GM12878 (cell line): Measurements from ENCODE around the gene PPP1R13L. TPM values are rescaled to one million over a fixed set of nuclear protein-coding genes. Genes with fewer than 3 reads are reported as not detected.
A peak's percentile ranks its signal among the peaks of the same experiment; 100 is the strongest.

Experiments
- ATAC-seq: fragments of 200-7000 bp; cut with Tn5 transposase; 3 replicates; pipeline ENCODE4 v1.9.1; 2020; ENCODE audit warnings: mild to moderate bottlenecking, moderate library complexity
- BruUV-seq: library from RNA; stranded (reverse); fragments of 400-500 nt; replicated peaks from 2 replicates; lab custom pipeline; 2021; lab: Mats Ljungman, UMichigan
- CTCF ChIA-PET: fragments of 300-600 bp; sonication (Branson Sonifier 250); formaldehyde crosslinking; extraction: SDS; loops from one replicate; lab custom pipeline; 2021; ENCODE audit warnings: inconsistent platforms; lab: Yijun Ruan, JAX
- POLR2A ChIA-PET: fragments of 350-600 bp; formaldehyde crosslinking; extraction: SDS; loops from one replicate; lab custom pipeline; 2021; ENCODE audit warnings: inconsistent platforms; lab: Charles Lee
- RAD21 ChIA-PET: fragments of 300-600 bp; sonication (Branson Sonifier 250); formaldehyde crosslinking; loops from one replicate; lab custom pipeline; 2023; ENCODE audit warnings: antibody characterized with exemption; ENCODE audit not compliant: unreplicated experiment; lab: Charles Lee
- SMC1A ChIA-PET: fragments of 300-600 bp; sonication (Branson Sonifier 250); formaldehyde crosslinking; loops from one replicate; lab custom pipeline; 2023; ENCODE audit not compliant: unreplicated experiment, uncharacterized antibody; lab: Charles Lee
- DNase-seq: peaks from one replicate; pipeline ENCODE4 v3.0.0-alpha.2; 2011; ENCODE audit warnings: low read depth, low spot score
- FAIRE-seq: peaks from 3 replicates; lab custom pipeline; 2011; peaks lifted over from hg19 to GRCh38; lab: Jason Lieb, UNC
- H2AFZ ChIP-seq: 2 replicates; pipeline ENCODE4 v1.6.0; 2011; ENCODE audit warnings: low read depth, low read length, control low read depth; ENCODE audit not compliant: control insufficient read depth
- H3K27ac ChIP-seq: 2 replicates; pipeline ENCODE4 v1.5.1; 2011; ENCODE audit warnings: control low read depth; ENCODE audit not compliant: control insufficient read depth, insufficient read depth
- H3K27me3 ChIP-seq, 2 experiments: replicated peaks in 1 of 2; 2 replicates each; pipeline versions ENCODE4 v1.6.0 to v1.6.1; 2011; ENCODE audit warnings: low read length in 1 of 2; ENCODE audit not compliant: control insufficient read depth in 2 of 2, insufficient read depth in 2 of 2
- H3K36me3 ChIP-seq, 2 experiments: 2 replicates each; pipeline ENCODE4 v1.5.1; 2011; ENCODE audit warnings: low read length in 1 of 2; ENCODE audit not compliant: control insufficient read depth in 2 of 2, insufficient read depth in 2 of 2
- H3K4me1 ChIP-seq: 2 replicates; pipeline ENCODE4 v1.6.1; 2011; ENCODE audit warnings: mild to moderate bottlenecking, low read length, moderate library complexity, mixed read lengths; ENCODE audit not compliant: control insufficient read depth, insufficient read depth
- H3K4me2 ChIP-seq: 2 replicates; pipeline ENCODE4 v1.6.0; 2011; ENCODE audit warnings: control low read depth; ENCODE audit not compliant: control insufficient read depth, insufficient read depth
- H3K4me3 ChIP-seq: fragments of 200-600 bp; sonication (generic); 2 replicates; pipeline ENCODE4 v1.5.1; 2016
- H3K79me2 ChIP-seq: 2 replicates; pipeline ENCODE4 v1.6.0; 2011; ENCODE audit warnings: low read length; ENCODE audit not compliant: control insufficient read depth, insufficient read depth
- H3K9ac ChIP-seq: 2 replicates; pipeline ENCODE4 v1.8.0; 2011; ENCODE audit warnings: low read length, control low read depth, mixed read lengths; ENCODE audit not compliant: control insufficient read depth, insufficient read depth
- H3K9me3 ChIP-seq: replicated peaks from 3 replicates; pipeline ENCODE4 v1.5.1; 2011; ENCODE audit warnings: mild to moderate bottlenecking, low read length; ENCODE audit not compliant: control insufficient read depth, insufficient read depth
- H4K20me1 ChIP-seq: 2 replicates; pipeline ENCODE4 v1.6.0; 2011; ENCODE audit not compliant: control insufficient read depth, insufficient read depth
- CBX3 ChIP-seq: fragments of 200-600 bp; sonication (generic); IDR thresholded peaks from 2 replicates; pipeline ENCODE4 v1.6.1; 2016; ENCODE audit warnings: low read depth, borderline replicate concordance
- CHD2 ChIP-seq: IDR thresholded peaks from 2 replicates; pipeline ENCODE4 v1.6.1; 2011; ENCODE audit warnings: low read depth, low read length, improper control_type of control experiment, borderline replicate concordance
- CHD4 ChIP-seq: fragments of 200-600 bp; sonication (generic); IDR thresholded peaks from 2 replicates; pipeline ENCODE4 v1.6.1; 2016; ENCODE audit warnings: mild to moderate bottlenecking
- FOXM1 ChIP-seq: IDR thresholded peaks from 2 replicates; pipeline ENCODE4 v1.6.1; 2012; ENCODE audit warnings: low read depth, mild to moderate bottlenecking, inconsistent platforms, low read length, moderate library complexity
- GABPA ChIP-seq: IDR thresholded peaks from 2 replicates; pipeline ENCODE4 v1.6.1; 2014; ENCODE audit warnings: antibody characterized with exemption, low read depth, mild to moderate bottlenecking, inconsistent platforms
- KAT2A ChIP-seq: conservative IDR thresholded peaks from 2 replicates; pipeline ENCODE4 v1.6.1; 2011; ENCODE audit warnings: low read depth, low read length; ENCODE audit not compliant: control insufficient read depth
- MTA3 ChIP-seq: IDR thresholded peaks from 2 replicates; pipeline ENCODE4 v1.6.1; 2012; ENCODE audit warnings: low read length, inconsistent platforms, borderline replicate concordance
- MYC ChIP-seq: IDR thresholded peaks from 2 replicates; pipeline ENCODE4 v1.6.1; 2011; ENCODE audit warnings: mild to moderate bottlenecking, low read length, moderate library complexity, inconsistent platforms; ENCODE audit not compliant: insufficient read depth, insufficient replicate concordance, insufficient read length, severe bottlenecking
- POLR2AphosphoS5 ChIP-seq: IDR thresholded peaks from 2 replicates; pipeline ENCODE4 v1.6.1; 2011; ENCODE audit warnings: mild to moderate bottlenecking, low read length, inconsistent platforms
- RCOR1 ChIP-seq: conservative IDR thresholded peaks from 2 replicates; pipeline ENCODE4 v1.6.1; 2012; ENCODE audit warnings: low read depth, low read length, improper control_type of control experiment
- RFX5 ChIP-seq: IDR thresholded peaks from 2 replicates; pipeline ENCODE4 v1.6.1; 2011; ENCODE audit warnings: low read depth, low read length, improper control_type of control experiment
- SPI1 ChIP-seq: IDR thresholded peaks from 2 replicates; pipeline ENCODE4 v1.6.1; 2011; ENCODE audit warnings: low read depth, mild to moderate bottlenecking, low read length, moderate library complexity, borderline replicate concordance; ENCODE audit not compliant: insufficient read depth
- TCF3 ChIP-seq: IDR thresholded peaks from 2 replicates; pipeline ENCODE4 v1.6.1; 2012; ENCODE audit warnings: low read depth, mild to moderate bottlenecking, low read length, borderline replicate concordance; ENCODE audit not compliant: insufficient read depth
- ZSCAN29 ChIP-seq: fragments of 450-650 bp; IDR thresholded peaks from 2 replicates; pipeline ENCODE4 v1.6.1; 2017; ENCODE audit warnings: mild to moderate bottlenecking, moderate library complexity
- WGBS: methylation state at CpG from one replicate; pipeline ENCODE4 v1.1.6; 2016; ENCODE audit warnings: low lambda C conversion rate; ENCODE audit not compliant: insufficient replicate concordance, insufficient coverage; ENCODE audit errors: missing lambda C conversion rate; 5-methylcytosine and 5-hydroxymethylcytosine counted together
- in situ Hi-C: fragments of 300-500 bp; cut with MboI; formaldehyde crosslinking; loops from 9 replicates; pipeline ENCODE4 v1.14.3; 2018; ENCODE audit warnings: mixed read lengths
- intact Hi-C: fragments of 100-400 bp; cut with micrococcal nuclease; formaldehyde crosslinking; loops from one replicate; pipeline ENCODE4 v1.14.2; 2022; ENCODE audit not compliant: unreplicated experiment
- polyA plus RNA-seq, 11 experiments: library from polyadenylated mRNA; depleted of rRNA in 4 of 11; unstranded in 6 of 11; stranded (reverse) in 5 of 11; fragments of >200 nt; fragmentation: Nextera tagmentation in 4 of 11; fragmentation: Illumina TruSeq in 1 of 11; extraction: Ambion mirVana in 4 of 11; extraction: Trizol in 1 of 11; gene quantifications; 1 replicate in 1 of 11; 2 replicates in 10 of 11; pipeline versions ENCODE4 v1.2.1 to v1.2.3, GENCODE V29; 2011 to 2016; ENCODE audit warnings: inconsistent platforms in 2 of 11, missing spikeins in 2 of 11, low read depth in 1 of 11
- total RNA-seq, 4 experiments: library from RNA; depleted of rRNA in 3 of 4; stranded (reverse); fragments of >200 nt in 3 of 4; fragmentation: Illumina TruSeq in 1 of 4; extraction: Trizol in 1 of 4; gene quantifications; 2 replicates each; pipeline versions ENCODE4 v1.2.1 to v1.2.3, GENCODE V29; 2013 to 2021
- TF ChIP-seq, protein P1 (sequence below): fragments of 150-350 bp; IDR thresholded peaks from 2 replicates; pipeline ENCODE4 v1.6.1; 2014; ENCODE audit warnings: mild to moderate bottlenecking, low read depth, low read length
- TF ChIP-seq, protein P2 (sequence below): IDR thresholded peaks from 2 replicates; pipeline ENCODE4 v1.6.1; 2012; ENCODE audit warnings: low read depth, low read length, improper control_type of control experiment
- TF ChIP-seq, protein P3 (sequence below): fragments of 150-350 bp; IDR thresholded peaks from 2 replicates; pipeline ENCODE4 v1.6.1; 2016; ENCODE audit warnings: low read depth, low read length

Gene PPP1R13L
- total and polyA plus RNA-seq, 10 of the 15 experiments (the other 5 are each of a cell fraction or from before 2014, with no cell fraction given): 0.40 to 10.0 (median 2.5) TPM

DNA sequence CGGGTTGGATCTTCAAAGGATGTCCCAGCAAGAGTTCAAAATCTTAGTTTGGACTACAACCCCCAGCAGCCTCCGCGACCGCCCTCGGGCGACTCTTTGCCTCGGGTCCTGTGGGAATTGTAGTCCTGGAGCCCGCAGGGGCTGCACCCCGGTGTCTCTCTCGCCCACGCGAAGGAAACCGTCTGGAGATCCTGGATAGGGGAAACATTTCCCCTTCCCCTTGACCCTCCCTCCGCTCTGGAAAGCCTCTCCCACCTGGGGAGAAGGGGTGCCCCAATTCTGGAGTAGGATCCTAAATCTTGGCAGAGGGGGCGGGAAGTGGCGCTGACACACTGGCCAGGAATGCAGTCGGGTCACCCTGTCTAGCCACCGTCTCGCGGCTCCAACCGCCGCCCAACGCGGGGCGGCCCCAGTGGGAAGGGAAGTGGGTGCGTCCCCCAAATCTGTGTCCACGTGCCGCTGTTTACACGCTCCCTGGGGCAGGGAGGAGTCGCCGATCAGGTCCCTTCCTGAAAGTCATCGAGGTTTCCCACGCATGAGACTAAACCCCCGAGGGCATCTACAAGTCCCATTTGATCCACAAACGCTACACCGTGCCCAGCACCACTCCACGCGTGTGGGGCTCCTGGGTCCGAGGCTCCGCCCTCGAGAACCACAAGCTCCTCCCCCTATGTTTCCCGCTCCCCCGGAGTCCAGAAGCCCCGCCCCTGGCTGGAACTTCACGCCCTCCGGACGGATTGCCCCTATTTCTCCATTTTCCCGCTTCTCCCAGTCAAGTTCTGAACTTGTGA is 761 bp upstream of the PPP1R13L start:
- H3K36me3 ChIP-seq: peaks cover 0 to 1% of the 10 kb centered on the region in 2 experiments; a peak in 2 of 4 replicates
- peaks cover 4% of the 10 kb centered on the region for H3K4me1 ChIP-seq
- peak overlapping the region; percentile 89 for H3K27ac ChIP-seq
- DNase-seq (peak; percentile 30), FAIRE-seq (peak; percentile 49), ATAC-seq (peak; percentile 77)
- POLR2A ChIA-PET: interaction anchor here (0.6 to 3.8 kb wide), 5 partner anchors 18 to 73 kb away, joined by 3 to 16 read pairs (median 3); partner anchors contain the start of gene ERCC1
- H2AFZ ChIP-seq: peak overlapping the region; percentile 95
- RAD21 ChIA-PET: interaction anchor here (0.6 to 4.8 kb wide), 13 partner anchors 14 to 387 kb away, joined by 3 to 48 read pairs (median 3); partner anchors contain the start of genes DMWD and ERCC1
- H3K79me2 ChIP-seq: peaks cover 7% of the 10 kb centered on the region
- H3K9ac ChIP-seq: peak overlapping the region; percentile 76
- no peaks in the 10 kb centered on the region; a peak in 1 of 4 replicates for H3K27me3 ChIP-seq
- WGBS: under 1% methylated on average over 48 of the region's 48 CpGs
- CTCF ChIA-PET: interaction anchor here (1.0 to 5.2 kb wide), 11 partner anchors 12 to 90 kb away, joined by 4 to 93 read pairs (median 13); no protein-coding TSS in a partner anchor
- H3K9me3 ChIP-seq: no peaks in the 10 kb centered on the region
- peak overlapping the region; percentile 96 for H3K4me2 ChIP-seq
- in situ Hi-C loops (no loop called here), intact Hi-C loops (loop anchor here (1.0 to 10.0 kb wide), 3 partner anchors 14 to 239 kb away; no protein-coding TSS in a partner anchor)
- no peaks in the 10 kb centered on the region for H4K20me1 ChIP-seq
- SMC1A ChIA-PET: interaction anchor here (0.6 to 6.2 kb wide), 4 partner anchors 73 to 110 kb away, joined by 3 to 55 read pairs (median 6); no protein-coding TSS in a partner anchor
- no TSS peak for BruUV-seq
- H3K4me3 ChIP-seq: peak overlapping the region; percentile 98
- no peak for TF ChIP-seq ZSCAN29
- no peak for TF ChIP-seq TCF3
- TF ChIP-seq CBX3: no peak
- no peak for TF ChIP-seq CHD4
- no peak for TF ChIP-seq MTA3
- TF ChIP-seq, protein P1, sequence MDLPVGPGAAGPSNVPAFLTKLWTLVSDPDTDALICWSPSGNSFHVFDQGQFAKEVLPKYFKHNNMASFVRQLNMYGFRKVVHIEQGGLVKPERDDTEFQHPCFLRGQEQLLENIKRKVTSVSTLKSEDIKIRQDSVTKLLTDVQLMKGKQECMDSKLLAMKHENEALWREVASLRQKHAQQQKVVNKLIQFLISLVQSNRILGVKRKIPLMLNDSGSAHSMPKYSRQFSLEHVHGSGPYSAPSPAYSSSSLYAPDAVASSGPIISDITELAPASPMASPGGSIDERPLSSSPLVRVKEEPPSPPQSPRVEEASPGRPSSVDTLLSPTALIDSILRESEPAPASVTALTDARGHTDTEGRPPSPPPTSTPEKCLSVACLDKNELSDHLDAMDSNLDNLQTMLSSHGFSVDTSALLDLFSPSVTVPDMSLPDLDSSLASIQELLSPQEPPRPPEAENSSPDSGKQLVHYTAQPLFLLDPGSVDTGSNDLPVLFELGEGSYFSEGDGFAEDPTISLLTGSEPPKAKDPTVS: no peak
- peak; percentile 69 for TF ChIP-seq MYC
- TF ChIP-seq POLR2AphosphoS5: no peak
- TF ChIP-seq, protein P2, sequence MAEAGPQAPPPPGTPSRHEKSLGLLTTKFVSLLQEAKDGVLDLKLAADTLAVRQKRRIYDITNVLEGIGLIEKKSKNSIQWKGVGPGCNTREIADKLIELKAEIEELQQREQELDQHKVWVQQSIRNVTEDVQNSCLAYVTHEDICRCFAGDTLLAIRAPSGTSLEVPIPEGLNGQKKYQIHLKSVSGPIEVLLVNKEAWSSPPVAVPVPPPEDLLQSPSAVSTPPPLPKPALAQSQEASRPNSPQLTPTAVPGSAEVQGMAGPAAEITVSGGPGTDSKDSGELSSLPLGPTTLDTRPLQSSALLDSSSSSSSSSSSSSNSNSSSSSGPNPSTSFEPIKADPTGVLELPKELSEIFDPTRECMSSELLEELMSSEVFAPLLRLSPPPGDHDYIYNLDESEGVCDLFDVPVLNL: peak; percentile 66
- TF ChIP-seq CHD2: no peak
- TF ChIP-seq SPI1: peak; percentile 46; the same call in 1 of the 2 replicates
- TF ChIP-seq, protein P3, sequence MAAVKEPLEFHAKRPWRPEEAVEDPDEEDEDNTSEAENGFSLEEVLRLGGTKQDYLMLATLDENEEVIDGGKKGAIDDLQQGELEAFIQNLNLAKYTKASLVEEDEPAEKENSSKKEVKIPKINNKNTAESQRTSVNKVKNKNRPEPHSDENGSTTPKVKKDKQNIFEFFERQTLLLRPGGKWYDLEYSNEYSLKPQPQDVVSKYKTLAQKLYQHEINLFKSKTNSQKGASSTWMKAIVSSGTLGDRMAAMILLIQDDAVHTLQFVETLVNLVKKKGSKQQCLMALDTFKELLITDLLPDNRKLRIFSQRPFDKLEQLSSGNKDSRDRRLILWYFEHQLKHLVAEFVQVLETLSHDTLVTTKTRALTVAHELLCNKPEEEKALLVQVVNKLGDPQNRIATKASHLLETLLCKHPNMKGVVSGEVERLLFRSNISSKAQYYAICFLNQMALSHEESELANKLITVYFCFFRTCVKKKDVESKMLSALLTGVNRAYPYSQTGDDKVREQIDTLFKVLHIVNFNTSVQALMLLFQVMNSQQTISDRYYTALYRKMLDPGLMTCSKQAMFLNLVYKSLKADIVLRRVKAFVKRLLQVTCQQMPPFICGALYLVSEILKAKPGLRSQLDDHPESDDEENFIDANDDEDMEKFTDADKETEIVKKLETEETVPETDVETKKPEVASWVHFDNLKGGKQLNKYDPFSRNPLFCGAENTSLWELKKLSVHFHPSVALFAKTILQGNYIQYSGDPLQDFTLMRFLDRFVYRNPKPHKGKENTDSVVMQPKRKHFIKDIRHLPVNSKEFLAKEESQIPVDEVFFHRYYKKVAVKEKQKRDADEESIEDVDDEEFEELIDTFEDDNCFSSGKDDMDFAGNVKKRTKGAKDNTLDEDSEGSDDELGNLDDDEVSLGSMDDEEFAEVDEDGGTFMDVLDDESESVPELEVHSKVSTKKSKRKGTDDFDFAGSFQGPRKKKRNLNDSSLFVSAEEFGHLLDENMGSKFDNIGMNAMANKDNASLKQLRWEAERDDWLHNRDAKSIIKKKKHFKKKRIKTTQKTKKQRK: no peak
- no peak for TF ChIP-seq KAT2A
- TF ChIP-seq FOXM1: no peak
- no peak for TF ChIP-seq RCOR1
- TF ChIP-seq RFX5: no peak
- TF ChIP-seq GABPA: peak; percentile 45; the same call in 1 of the 2 replicates
